ENCODE results near the gene RTN1.

- TF ChIP-seq, protein P1, sequence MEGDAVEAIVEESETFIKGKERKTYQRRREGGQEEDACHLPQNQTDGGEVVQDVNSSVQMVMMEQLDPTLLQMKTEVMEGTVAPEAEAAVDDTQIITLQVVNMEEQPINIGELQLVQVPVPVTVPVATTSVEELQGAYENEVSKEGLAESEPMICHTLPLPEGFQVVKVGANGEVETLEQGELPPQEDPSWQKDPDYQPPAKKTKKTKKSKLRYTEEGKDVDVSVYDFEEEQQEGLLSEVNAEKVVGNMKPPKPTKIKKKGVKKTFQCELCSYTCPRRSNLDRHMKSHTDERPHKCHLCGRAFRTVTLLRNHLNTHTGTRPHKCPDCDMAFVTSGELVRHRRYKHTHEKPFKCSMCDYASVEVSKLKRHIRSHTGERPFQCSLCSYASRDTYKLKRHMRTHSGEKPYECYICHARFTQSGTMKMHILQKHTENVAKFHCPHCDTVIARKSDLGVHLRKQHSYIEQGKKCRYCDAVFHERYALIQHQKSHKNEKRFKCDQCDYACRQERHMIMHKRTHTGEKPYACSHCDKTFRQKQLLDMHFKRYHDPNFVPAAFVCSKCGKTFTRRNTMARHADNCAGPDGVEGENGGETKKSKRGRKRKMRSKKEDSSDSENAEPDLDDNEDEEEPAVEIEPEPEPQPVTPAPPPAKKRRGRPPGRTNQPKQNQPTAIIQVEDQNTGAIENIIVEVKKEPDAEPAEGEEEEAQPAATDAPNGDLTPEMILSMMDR (IDR thresholded peaks at IDR 0.05; ENCODE audit: low read length), result no peak
- no peak for TF ChIP-seq EZH2 (IDR thresholded peaks at IDR 0.05; ENCODE audit: borderline replicate concordance, low read length)
Measured at GRCh38 chr14:59863806-59864525, 6.6 kb downstream of the RTN1 start.

All from OCI-LY1 (cell line).